ENCODE data around the gene RNU7-1.

Gene RNU7-1

GRCh38 chr12:6941267-6941666, 2.3 kb upstream of the RNU7-1 start:
- DNase-seq (ENCODE audit: low read depth in 1 of 2, low spot score in 1 of 2) = no peak
- Histone ChIP-seq H3K27ac (replicated peaks) (no peak overlapping the region), H3K27me3 (ENCODE audit: insufficient read depth, poor library complexity, severe bottlenecking) (no peaks in the 10 kb centered on the region), H3K4me3 (replicated peaks; ENCODE audit: insufficient read depth, low read length) (no peak overlapping the region)
- TF ChIP-seq SPI1 (IDR thresholded peaks at IDR 0.05; ENCODE audit: borderline replicate concordance, low read depth) (no peak), CTCF (IDR thresholded peaks at IDR 0.05; ENCODE audit: insufficient read depth, low read length) (no peak), REST (IDR thresholded peaks at IDR 0.05; ENCODE audit: insufficient replicate concordance, low read depth) (no peak), GABPA (IDR thresholded peaks at IDR 0.05; ENCODE audit: low read depth) (no peak), POLR2AphosphoS5 (IDR thresholded peaks at IDR 0.05; ENCODE audit: low read depth) (no peak)

GRCh38 chr12:6941782-6942181, 1.8 kb upstream of the RNU7-1 start:
- Histone ChIP-seq H3K27me3 (ENCODE audit: insufficient read depth, poor library complexity, severe bottlenecking) (no peaks in the 10 kb centered on the region), H3K4me3 (replicated peaks; ENCODE audit: insufficient read depth, low read length) (no peak overlapping the region), H3K27ac (replicated peaks) (no peak overlapping the region)
- DNase-seq (ENCODE audit: low read depth in 1 of 2, low spot score in 1 of 2) = no peak
- TF ChIP-seq CTCF (IDR thresholded peaks at IDR 0.05; ENCODE audit: insufficient read depth, low read length) = no peak
- TF ChIP-seq REST (IDR thresholded peaks at IDR 0.05; ENCODE audit: insufficient replicate concordance, low read depth) = no peak
- TF ChIP-seq POLR2AphosphoS5 (IDR thresholded peaks at IDR 0.05; ENCODE audit: low read depth) = no peak
- TF ChIP-seq GABPA (IDR thresholded peaks at IDR 0.05; ENCODE audit: low read depth) = no peak
- no peak for TF ChIP-seq SPI1 (IDR thresholded peaks at IDR 0.05; ENCODE audit: borderline replicate concordance, low read depth)

GRCh38 chr12:6942331-6942665, 1.3 kb upstream of the RNU7-1 start:
- no peak for DNase-seq (ENCODE audit: low read depth in 1 of 2, low spot score in 1 of 2)
- Histone ChIP-seq H3K27ac (replicated peaks) (no peak overlapping the region), H3K4me3 (replicated peaks; ENCODE audit: insufficient read depth, low read length) (no peak overlapping the region), H3K27me3 (ENCODE audit: insufficient read depth, poor library complexity, severe bottlenecking) (no peaks in the 10 kb centered on the region)
- TF ChIP-seq GABPA (IDR thresholded peaks at IDR 0.05; ENCODE audit: low read depth) = no peak
- TF ChIP-seq SPI1 (IDR thresholded peaks at IDR 0.05; ENCODE audit: borderline replicate concordance, low read depth) = no peak
- no peak for TF ChIP-seq CTCF (IDR thresholded peaks at IDR 0.05; ENCODE audit: insufficient read depth, low read length)
- TF ChIP-seq REST (IDR thresholded peaks at IDR 0.05; ENCODE audit: insufficient replicate concordance, low read depth) = no peak
- no peak; the same call in 1 of the 2 replicates for TF ChIP-seq POLR2AphosphoS5 (IDR thresholded peaks at IDR 0.05; ENCODE audit: low read depth)

All from HL-60 (cell line).